Upper lobe of right lung (tissue), 1 donor: ENCODE measurements around the gene UNC119B. TPM values are rescaled to one million over a fixed set of nuclear protein-coding genes. Genes with fewer than 3 reads are reported as not detected.

Experiments used
- ATAC-seq: fragments of 200-7000 bp; cut with Tn5 transposase; one replicate; pipeline ENCODE4 v1.9.1; 2020; ENCODE audit warnings: mild to moderate bottlenecking, moderate library complexity
- DNase-seq: peaks from one replicate; pipeline ENCODE4 v3.0.0-alpha.2; 2020
- H3K27ac ChIP-seq: fragments of 200-600 bp; one replicate; pipeline ENCODE4 v1.8.0; 2022
- H3K27me3 ChIP-seq: fragments of 200-600 bp; one replicate; pipeline ENCODE4 v1.8.0; 2022; ENCODE audit warnings: mild to moderate bottlenecking
- H3K36me3 ChIP-seq: fragments of 200-600 bp; one replicate; pipeline ENCODE4 v1.8.0; 2022
- H3K4me1 ChIP-seq: fragments of 200-600 bp; one replicate; pipeline ENCODE4 v1.8.0; 2022
- H3K4me3 ChIP-seq: fragments of 200-600 bp; one replicate; pipeline ENCODE4 v1.8.0; 2022; ENCODE audit warnings: mild to moderate bottlenecking
- H3K9me3 ChIP-seq: fragments of 200-600 bp; one replicate; pipeline ENCODE4 v1.8.0; 2022
- intact Hi-C: fragments of 100-400 bp; cut with DNase I; formaldehyde crosslinking; loops from one replicate; pipeline ENCODE4 v1.11.0; 2022
- total RNA-seq: library from RNA; stranded (reverse); fragmentation: NEBNext Ultra II Directional; extraction: Animal tissue kit (Norgen Biotek cat#: 25700); gene quantifications from one replicate; pipeline ENCODE4 v1.2.1, GENCODE V29; 2021
- TF ChIP-seq, protein P1 (sequence below): fragments of 200-600 bp; IDR thresholded peaks from one replicate; pipeline ENCODE4 v1.8.0; 2022; ENCODE audit warnings: antibody characterized with exemption
- donor health status: DM: no; HTN: yes; CAD: no; lungs with severe emphysema.

UNC119B gene
- total RNA-seq, 1 donor from 2014 or later = 23.0 TPM

DNA sequence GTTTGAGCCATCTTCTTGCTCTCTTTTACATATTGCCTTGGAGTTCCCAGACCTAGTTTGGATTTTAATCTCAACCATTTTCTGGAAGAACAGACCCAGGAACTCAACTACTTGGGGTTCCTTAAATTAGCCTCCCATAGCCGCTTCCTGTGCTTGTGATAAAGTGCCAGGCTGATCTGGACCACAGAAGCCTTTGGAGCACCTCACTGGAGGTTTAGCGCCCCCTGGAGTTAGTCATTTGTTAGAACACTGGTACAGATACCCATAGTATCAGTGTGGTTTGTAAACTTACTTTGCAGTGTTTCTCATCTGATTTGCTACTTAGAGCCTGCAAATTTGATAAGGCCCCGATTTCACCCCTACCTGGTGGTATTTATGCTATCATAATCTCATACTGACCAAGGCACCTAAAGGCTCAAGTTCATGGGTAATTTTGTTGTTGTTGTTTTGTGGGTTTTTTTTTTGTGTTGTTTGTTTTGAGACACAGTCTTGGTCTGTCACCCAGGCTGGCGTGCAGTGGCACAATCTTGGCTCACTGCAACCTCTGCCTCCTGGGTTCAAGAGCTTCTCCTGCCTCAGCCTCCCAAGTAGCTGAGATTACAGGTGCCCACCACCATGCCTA, 3.7 kb downstream of the UNC119B start:
- H3K36me3 ChIP-seq = peaks cover 51% of the 10 kb centered on the region
- no peak for DNase-seq

DNA sequence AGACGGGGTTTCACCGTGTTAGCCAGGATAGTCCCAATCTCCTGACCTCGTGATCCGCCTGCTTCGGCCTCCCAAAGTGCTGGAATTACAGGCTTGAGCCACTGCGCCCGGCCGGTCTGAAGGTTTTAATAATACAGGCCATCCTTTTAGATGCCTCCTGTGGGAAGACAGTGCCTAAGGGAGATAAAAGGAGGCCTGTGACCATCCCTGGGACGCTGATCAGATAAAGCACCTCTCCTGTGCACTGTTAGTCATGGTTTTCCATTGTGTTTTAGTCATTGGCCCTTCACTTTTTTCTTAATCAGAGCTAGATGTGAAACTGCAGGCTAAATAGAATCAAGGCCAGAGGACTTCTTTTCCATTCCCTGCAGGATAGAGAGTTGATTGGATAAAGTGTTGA, 7.8 kb downstream of the UNC119B start:
- H3K9me3 ChIP-seq = no peaks in the 10 kb centered on the region
- DNase-seq = no peak
- H3K27me3 ChIP-seq = no peaks in the 10 kb centered on the region
- ATAC-seq = no peak
- TF ChIP-seq, protein P1, sequence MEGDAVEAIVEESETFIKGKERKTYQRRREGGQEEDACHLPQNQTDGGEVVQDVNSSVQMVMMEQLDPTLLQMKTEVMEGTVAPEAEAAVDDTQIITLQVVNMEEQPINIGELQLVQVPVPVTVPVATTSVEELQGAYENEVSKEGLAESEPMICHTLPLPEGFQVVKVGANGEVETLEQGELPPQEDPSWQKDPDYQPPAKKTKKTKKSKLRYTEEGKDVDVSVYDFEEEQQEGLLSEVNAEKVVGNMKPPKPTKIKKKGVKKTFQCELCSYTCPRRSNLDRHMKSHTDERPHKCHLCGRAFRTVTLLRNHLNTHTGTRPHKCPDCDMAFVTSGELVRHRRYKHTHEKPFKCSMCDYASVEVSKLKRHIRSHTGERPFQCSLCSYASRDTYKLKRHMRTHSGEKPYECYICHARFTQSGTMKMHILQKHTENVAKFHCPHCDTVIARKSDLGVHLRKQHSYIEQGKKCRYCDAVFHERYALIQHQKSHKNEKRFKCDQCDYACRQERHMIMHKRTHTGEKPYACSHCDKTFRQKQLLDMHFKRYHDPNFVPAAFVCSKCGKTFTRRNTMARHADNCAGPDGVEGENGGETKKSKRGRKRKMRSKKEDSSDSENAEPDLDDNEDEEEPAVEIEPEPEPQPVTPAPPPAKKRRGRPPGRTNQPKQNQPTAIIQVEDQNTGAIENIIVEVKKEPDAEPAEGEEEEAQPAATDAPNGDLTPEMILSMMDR = no peak
- intact Hi-C loops = no loop called here
- peaks cover 91% of the 10 kb centered on the region for H3K36me3 ChIP-seq
- no peak overlapping the region for H3K4me3 ChIP-seq
- H3K27ac ChIP-seq = no peak overlapping the region
- peaks cover 23% of the 10 kb centered on the region for H3K4me1 ChIP-seq

More for the DNA sequence above, 3.7 kb downstream of the UNC119B start:
- TF ChIP-seq, protein P1 = peak; percentile 86
- peaks cover 16% of the 10 kb centered on the region for H3K4me1 ChIP-seq
- H3K27me3 ChIP-seq = no peaks in the 10 kb centered on the region
- ATAC-seq = peak; percentile 84
- intact Hi-C loops = loop anchor here (5.0 kb wide), 1 partner anchor 67 kb away; no protein-coding TSS in a partner anchor
- no peak overlapping the region for H3K4me3 ChIP-seq
- no peak overlapping the region for H3K27ac ChIP-seq
- H3K9me3 ChIP-seq = no peaks in the 10 kb centered on the region

DNA sequence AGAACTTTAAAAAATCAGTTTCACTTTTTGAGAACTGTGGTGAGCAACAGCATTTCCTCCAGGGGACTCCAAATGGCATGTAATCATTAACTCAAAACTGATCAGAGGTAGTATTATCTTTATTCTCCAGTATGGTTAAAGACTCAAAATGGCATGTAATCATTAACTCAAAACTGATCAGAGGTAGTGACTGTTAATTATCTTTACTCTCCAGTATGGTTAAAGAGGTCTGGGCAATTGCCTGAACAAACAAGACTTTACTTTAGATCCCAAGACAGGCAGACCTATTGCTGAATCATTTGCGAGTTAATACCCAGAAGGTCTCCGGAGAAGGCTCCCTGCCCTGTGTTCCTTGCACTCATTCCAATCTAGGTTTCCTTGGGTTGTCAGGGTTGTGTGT, 8.8 kb downstream of the UNC119B start:
- intact Hi-C loops = no loop called here
- Histone ChIP-seq H3K4me1 (peaks cover 13% of the 10 kb centered on the region), H3K27me3 (no peaks in the 10 kb centered on the region), H3K27ac (no peak overlapping the region), H3K4me3 (no peak overlapping the region), H3K9me3 (no peaks in the 10 kb centered on the region), H3K36me3 (peaks cover 95% of the 10 kb centered on the region)
- TF ChIP-seq, protein P1 = no peak
- no peak for ATAC-seq
- DNase-seq = no peak

DNA sequence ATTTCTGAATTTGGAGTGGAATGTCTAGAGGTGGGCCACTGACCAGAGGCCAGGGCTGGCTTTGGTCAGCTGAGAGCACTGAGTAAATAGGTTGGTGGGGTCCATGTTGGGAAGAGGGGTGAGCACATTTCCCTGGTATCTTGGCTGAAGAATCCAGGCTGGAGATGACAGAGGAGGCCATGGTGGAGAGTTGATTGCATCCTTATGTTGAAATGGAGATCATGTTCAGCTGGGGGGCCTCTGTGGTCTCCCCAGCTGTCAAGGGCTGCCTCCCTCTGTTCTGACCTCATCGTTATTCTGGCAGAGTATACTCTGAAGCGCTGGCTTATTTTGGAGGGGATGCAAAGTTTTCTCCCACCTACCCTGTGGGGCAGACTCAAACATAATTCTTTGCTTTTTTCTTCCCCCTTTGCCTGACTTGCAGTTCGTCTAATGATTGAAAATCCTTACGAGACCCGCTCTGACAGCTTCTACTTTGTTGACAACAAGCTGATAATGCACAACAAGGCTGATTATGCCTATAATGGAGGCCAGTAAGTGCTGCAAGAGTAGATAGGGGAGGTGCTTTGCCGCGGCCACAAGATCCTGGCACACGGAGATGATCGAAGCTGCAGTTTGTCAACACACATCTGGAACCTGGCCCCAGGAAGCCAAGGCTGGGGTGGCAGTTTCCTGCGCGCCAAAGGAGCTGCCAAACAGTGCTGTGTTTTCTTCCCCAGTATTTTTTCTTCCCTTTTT, 9.4 kb downstream of the UNC119B start:
- intact Hi-C loops = no loop called here
- Histone ChIP-seq H3K27me3 (no peaks in the 10 kb centered on the region), H3K9me3 (no peaks in the 10 kb centered on the region), H3K36me3 (peaks cover 91% of the 10 kb centered on the region), H3K4me1 (peaks cover 13% of the 10 kb centered on the region), H3K4me3 (no peak overlapping the region), H3K27ac (no peak overlapping the region)
- TF ChIP-seq, protein P1 = no peak
- no peak for DNase-seq
- ATAC-seq = no peak

DNA sequence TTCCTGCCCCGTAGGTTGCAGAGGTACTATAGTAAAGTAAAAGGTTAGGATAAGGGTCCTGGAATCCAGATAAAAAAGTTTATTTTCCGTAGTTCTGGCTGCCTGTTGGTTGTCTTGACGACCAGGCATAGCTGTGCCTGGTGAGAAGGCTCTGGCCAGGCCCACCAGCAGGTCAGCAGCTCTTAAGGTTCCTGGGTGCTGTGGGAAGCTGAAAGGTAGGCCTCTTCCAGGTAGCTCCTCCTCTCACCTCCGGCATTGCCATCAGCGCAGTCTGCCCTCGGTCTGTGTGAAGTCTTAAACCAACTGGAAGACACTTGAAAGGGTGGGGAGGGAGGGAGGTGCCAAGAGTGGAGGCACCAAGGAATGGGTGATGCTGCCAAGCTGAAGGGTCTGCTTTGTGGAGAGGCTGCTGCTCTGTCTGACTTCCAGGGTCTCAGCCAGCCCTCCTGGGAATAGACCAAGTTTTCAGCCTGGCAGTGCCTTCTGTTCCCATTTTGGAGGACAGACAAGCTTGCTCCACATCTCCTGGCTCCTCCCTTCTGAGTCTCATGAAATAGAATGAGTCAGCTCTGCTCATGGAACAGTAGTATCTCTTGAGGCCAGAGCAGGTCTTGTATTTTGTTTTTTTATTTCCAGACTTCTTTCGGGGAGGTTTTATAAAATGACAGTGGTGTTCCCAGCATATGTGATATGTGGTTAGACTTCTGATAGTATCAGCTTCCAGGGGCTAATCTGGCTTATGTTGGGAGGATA, 10.2 kb downstream of the UNC119B start:
- ATAC-seq (peak; percentile 66), DNase-seq (no peak)
- TF ChIP-seq, protein P1 = no peak
- peaks cover 85% of the 10 kb centered on the region for H3K36me3 ChIP-seq
- intact Hi-C loops = no loop called here
- H3K27me3 ChIP-seq = no peaks in the 10 kb centered on the region
- H3K4me1 ChIP-seq = peaks cover 19% of the 10 kb centered on the region
- no peaks in the 10 kb centered on the region for H3K9me3 ChIP-seq
- H3K27ac ChIP-seq = no peak overlapping the region
- no peak overlapping the region for H3K4me3 ChIP-seq
